Ishikawa (cell line): Measurements from ENCODE around the gene DGCR8.

ENCODE experiments used
- CEBPB ChIP-seq: IDR thresholded peaks from 2 replicates; pipeline ENCODE4 v1.6.1; 2012
- CREB1 ChIP-seq: IDR thresholded peaks from 2 replicates; pipeline ENCODE4 v1.6.1; 2012; ENCODE audit warnings: low read depth
- EGR1 ChIP-seq: IDR thresholded peaks from 2 replicates; pipeline ENCODE4 v1.6.1; 2012
- EP300 ChIP-seq: IDR thresholded peaks from 2 replicates; pipeline ENCODE4 v1.6.1; 2012; ENCODE audit warnings: borderline replicate concordance
- FOXM1 ChIP-seq: IDR thresholded peaks from 2 replicates; pipeline ENCODE4 v1.6.1; 2012; ENCODE audit warnings: low read depth, borderline replicate concordance
- MAX ChIP-seq: IDR thresholded peaks from 2 replicates; pipeline ENCODE4 v1.6.1; 2012
- NFIC ChIP-seq: IDR thresholded peaks from 2 replicates; pipeline ENCODE4 v1.6.1; 2012
- RAD21 ChIP-seq: IDR thresholded peaks from 2 replicates; pipeline ENCODE4 v1.6.1; 2012; ENCODE audit warnings: low read depth
- REST ChIP-seq: IDR thresholded peaks from 2 replicates; pipeline ENCODE4 v1.6.1; 2012; ENCODE audit warnings: low read depth, mild to moderate bottlenecking
- TAF1 ChIP-seq: IDR thresholded peaks from 2 replicates; pipeline ENCODE4 v1.6.1; 2012; ENCODE audit warnings: low read depth, mild to moderate bottlenecking
- TCF12 ChIP-seq: IDR thresholded peaks from 2 replicates; pipeline ENCODE4 v1.6.1; 2012; ENCODE audit warnings: low read depth
- TEAD4 ChIP-seq: IDR thresholded peaks from 2 replicates; pipeline ENCODE4 v1.6.1; 2012
- USF1 ChIP-seq: IDR thresholded peaks from 2 replicates; pipeline ENCODE4 v1.6.1; 2012
- YY1 ChIP-seq: IDR thresholded peaks from 2 replicates; pipeline ENCODE4 v1.6.1; 2012; ENCODE audit warnings: low read depth
- ZBTB7A ChIP-seq: IDR thresholded peaks from 2 replicates; pipeline ENCODE4 v1.6.1; 2012; ENCODE audit warnings: low read depth

DGCR8 gene

GRCh38 chr22:20141186-20142077 lies 61.4 kb downstream of the DGCR8 start:
- TF ChIP-seq MAX (no peak), TEAD4 (peak; percentile 40; the same call in 1 of the 2 replicates)

- TF ChIP-seq TCF12 = no peak
- no peak for TF ChIP-seq EP300
- no peak for TF ChIP-seq TEAD4
- no peak for TF ChIP-seq EGR1
Measured at GRCh38 chr22:20142711-20143621, 62.9 kb downstream of the DGCR8 start.

- TF ChIP-seq NFIC (no peak), TAF1 (no peak), REST (no peak), EP300 (no peak), RAD21 (no peak), ZBTB7A (no peak), YY1 (no peak), EGR1 (no peak), USF1 (no peak), CEBPB (no peak)
Measured at GRCh38 chr22:20143883-20144665, 64.0 kb downstream of the DGCR8 start.

GRCh38 chr22:20145206-20145831 lies 65.3 kb downstream of the DGCR8 start:
- TF ChIP-seq REST (no peak), FOXM1 (no peak), EGR1 (no peak), TCF12 (no peak), ZBTB7A (no peak), NFIC (no peak), CREB1 (no peak), USF1 (no peak), TEAD4 (no peak), MAX (no peak), EP300 (no peak), CEBPB (no peak), TAF1 (no peak)

GRCh38 chr22:20145832-20146223 lies 65.8 kb downstream of the DGCR8 start:
- no peak for TF ChIP-seq NFIC
- no peak for TF ChIP-seq MAX
- TF ChIP-seq USF1 = no peak
- no peak for TF ChIP-seq RAD21
- TF ChIP-seq YY1 = no peak
- no peak for TF ChIP-seq TEAD4
- no peak for TF ChIP-seq EGR1
- TF ChIP-seq CREB1 = no peak
- no peak for TF ChIP-seq EP300
- no peak for TF ChIP-seq REST
- no peak for TF ChIP-seq FOXM1
- TF ChIP-seq ZBTB7A = no peak
- no peak for TF ChIP-seq TCF12
- TF ChIP-seq CEBPB = no peak
- no peak for TF ChIP-seq TAF1
